ENCODE results near the gene PON2. TPM values are rescaled to one million over a fixed set of nuclear protein-coding genes. Genes with fewer than 3 reads are reported as not detected.

The PON2 gene
- total RNA-seq, 1 donor from 2014 or later, result 208 TPM

- DNase-seq (ENCODE audit: low read depth), result no peak
- no peak for TF ChIP-seq CTCF (conservative IDR thresholded peaks at IDR 0.05; ENCODE audit: low read depth, low read length)
- H3K4me3 ChIP-seq (ENCODE audit: low read depth, low read length), result no peak overlapping the region
These were observed 27.1 kb downstream of the PON2 start for GRCh38 chr7:95407751-95408150.

GRCh38 chr7:95405800-95406199 is 29.0 kb downstream of the PON2 start:
- no peak for DNase-seq (ENCODE audit: low read depth)
- TF ChIP-seq CTCF (conservative IDR thresholded peaks at IDR 0.05; ENCODE audit: low read depth, low read length), result no peak
- no peak overlapping the region for H3K4me3 ChIP-seq (ENCODE audit: low read depth, low read length)

GRCh38 chr7:95405208-95405607 is 29.6 kb downstream of the PON2 start:
- no peak overlapping the region for H3K4me3 ChIP-seq (ENCODE audit: low read depth, low read length)
- no peak for DNase-seq (ENCODE audit: low read depth)
- TF ChIP-seq CTCF (conservative IDR thresholded peaks at IDR 0.05; ENCODE audit: low read depth, low read length), result no peak

DNA sequence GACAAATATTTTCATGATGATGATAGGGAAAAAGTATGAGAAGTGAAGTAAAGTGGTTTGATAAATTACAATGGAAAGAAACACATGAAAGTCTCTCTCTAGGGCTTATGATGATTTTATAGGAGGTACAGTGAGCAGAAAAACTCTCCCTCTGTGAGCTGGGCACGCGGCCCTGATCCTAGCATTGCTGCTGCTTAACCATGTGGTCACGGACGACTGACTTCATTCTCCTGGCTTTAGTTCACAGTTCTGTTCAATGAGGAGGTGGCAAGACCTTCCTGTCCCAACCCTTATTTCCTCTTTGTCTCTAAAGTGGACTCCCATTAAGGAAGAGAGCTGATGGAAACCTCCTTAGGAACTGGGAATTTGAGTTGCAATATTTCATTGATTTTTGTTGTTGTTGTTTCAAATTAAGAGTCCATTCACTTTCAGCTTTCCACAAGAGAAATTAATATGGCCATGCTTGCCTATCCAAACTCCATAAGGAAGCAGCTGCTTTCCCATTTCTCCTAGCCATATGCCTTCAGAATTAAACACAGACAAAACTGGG is 30.4 kb downstream of the PON2 start:
- no peak for DNase-seq (ENCODE audit: low read depth)
- TF ChIP-seq CTCF (conservative IDR thresholded peaks at IDR 0.05; ENCODE audit: low read depth, low read length), result no peak
- H3K4me3 ChIP-seq (ENCODE audit: low read depth, low read length), result no peak overlapping the region

DNA sequence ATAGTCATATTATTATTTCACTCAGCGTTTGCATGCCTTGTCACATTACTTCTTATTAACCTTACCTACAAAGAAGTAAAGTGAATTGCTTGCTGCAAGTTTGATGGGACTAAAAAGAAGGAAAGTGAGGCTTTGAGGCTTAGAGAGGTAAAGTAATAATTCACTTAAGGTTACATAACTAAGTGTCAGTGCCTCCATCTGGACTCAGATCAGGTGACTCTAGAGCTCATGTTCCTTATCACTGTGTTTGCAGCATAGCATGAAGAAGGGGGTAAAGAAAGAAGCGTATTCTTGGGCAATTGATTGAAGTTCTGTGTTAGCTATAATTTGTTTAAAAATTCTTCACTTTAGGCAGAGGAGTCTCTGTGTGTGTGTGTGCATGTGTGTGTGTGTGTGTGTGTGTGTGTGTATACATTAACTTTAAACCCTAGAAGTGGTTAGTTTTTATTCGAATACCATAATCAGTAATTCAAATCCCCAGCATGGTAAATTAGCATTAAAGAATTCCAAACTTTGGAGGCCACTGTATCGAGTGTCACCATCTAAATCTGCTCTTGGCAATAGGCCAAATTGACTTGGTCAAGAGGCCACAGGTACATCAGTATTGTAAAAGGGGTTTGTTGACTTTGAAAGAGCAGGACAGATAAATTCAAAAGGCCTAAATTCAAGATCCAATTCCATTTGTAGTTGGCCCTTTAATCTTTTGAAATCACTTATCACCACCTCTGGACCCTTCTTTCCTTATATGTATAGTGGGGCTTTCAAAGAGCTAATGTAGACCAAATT is 36.5 kb downstream of the PON2 start:
- H3K4me3 ChIP-seq (ENCODE audit: low read depth, low read length), result no peak overlapping the region
- TF ChIP-seq CTCF (conservative IDR thresholded peaks at IDR 0.05; ENCODE audit: low read depth, low read length), result no peak
- DNase-seq (ENCODE audit: low read depth), result no peak

DNA sequence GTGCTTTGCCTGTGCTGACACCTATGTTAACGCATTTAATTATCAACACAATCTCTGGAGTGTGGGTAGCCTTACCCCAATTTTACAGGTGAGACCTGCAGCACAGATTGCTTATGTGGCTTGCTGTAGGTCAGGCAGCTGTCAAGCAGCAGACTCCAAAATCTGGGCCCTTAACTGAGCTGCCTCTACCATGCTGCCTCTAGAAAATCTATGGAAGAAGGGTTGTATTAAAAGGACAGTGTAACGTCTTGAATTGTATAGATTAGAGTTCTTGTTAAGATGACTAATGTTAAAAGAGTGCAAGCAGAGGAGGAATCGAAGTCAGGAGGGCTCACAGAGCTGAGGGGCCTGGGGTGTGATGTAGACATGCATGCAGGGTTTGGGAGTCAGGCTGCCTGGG is 37.4 kb downstream of the PON2 start:
- H3K4me3 ChIP-seq (ENCODE audit: low read depth, low read length), result no peak overlapping the region
- no peak for DNase-seq (ENCODE audit: low read depth)
- no peak for TF ChIP-seq CTCF (conservative IDR thresholded peaks at IDR 0.05; ENCODE audit: low read depth, low read length)

Measured in epithelial cell of proximal tubule (primary cell).